GM12874 (cell line): ENCODE measurements around the gene MOXD1.

Experiments used
- CTCF ChIP-seq: IDR thresholded peaks from 2 replicates; pipeline ENCODE4 v1.5.1; 2011; ENCODE audit warnings: low read depth, mild to moderate bottlenecking, control low read depth, low read length, moderate library complexity; ENCODE audit not compliant: insufficient read depth

The MOXD1 gene

GRCh38 chr6:132268209-132268608 is 133.1 kb downstream of the MOXD1 start:
- no peak for TF ChIP-seq CTCF

- TF ChIP-seq CTCF: no peak
Measured at GRCh38 chr6:132265451-132266097, 135.7 kb downstream of the MOXD1 start.

GRCh38 chr6:132264021-132264500 is 137.2 kb downstream of the MOXD1 start:
- TF ChIP-seq CTCF: no peak

- TF ChIP-seq CTCF: no peak
Measured at GRCh38 chr6:132261354-132261753, 139.9 kb downstream of the MOXD1 start.

GRCh38 chr6:132259070-132259469 is 142.2 kb downstream of the MOXD1 start:
- TF ChIP-seq CTCF: no peak

GRCh38 chr6:132257561-132257960 is 143.7 kb downstream of the MOXD1 start:
- TF ChIP-seq CTCF: no peak

GRCh38 chr6:132256457-132256856 is 144.8 kb downstream of the MOXD1 start:
- no peak for TF ChIP-seq CTCF
